Measurements from ENCODE around the gene LDHD. TPM values are rescaled to one million over a fixed set of nuclear protein-coding genes. Genes with fewer than 3 reads are reported as not detected.

Gene LDHD
- total and polyA plus RNA-seq, 12 donors = 60.7 to 135 (median 89.5) TPM

- TF ChIP-seq CTCF (IDR thresholded peaks at IDR 0.05) = no peak
- intact Hi-C loops (cut with DNase I) = no loop called here
- Histone ChIP-seq H3K9me3 (peaks cover 0 to 44% (median 23%) of the 10 kb centered on the region in 11 donors), H3K27ac (peak within 1 kb of the TSS; percentile 86 to 100 (median 98)), H3K4me3 (peak within 1 kb of the TSS; percentile 71 to 100 (median 94)), H3K27me3 (no peaks in the 10 kb centered on the region), H3K4me1 (peaks cover 0 to 14% (median 10%) of the 10 kb centered on the region in 9 donors), H3K36me3 (peaks cover 0 to 25% (median under 1%) of the 10 kb centered on the region in 9 donors)
- DNase-seq (peak; percentile 96 to 97), ATAC-seq (peak; percentile 98 to 99 (median 99))
- 0 to 1% methylated on average over 92 to 93 of the region's 93 CpGs for WGBS, 2 donors
Observed at GRCh38 chr16:75148311-75149195, 32.0 kb upstream of the LDHD start, which contains the start of gene ZFP1. Gene ZFP1, plus strand, starts transcription at chr16:75148524. Its CDS starts 4,428 bp downstream, at chr16:75152952.

- peak overlapping the region in 8 of 10 donors; percentile 95 to 100 (median 99) for H3K27ac ChIP-seq
- intact Hi-C loops (cut with DNase I) = no loop called here
- WGBS, 2 donors = 57 to 59% methylated on average over 3 of the region's 3 CpGs
- peaks cover 0 to 38% (median 19%) of the 10 kb centered on the region in 11 donors for H3K9me3 ChIP-seq
- peak overlapping the region in 8 of 10 donors; percentile 71 to 100 (median 98) for H3K4me3 ChIP-seq
- no peak for DNase-seq
- peaks cover 0 to 14% (median 10%) of the 10 kb centered on the region in 9 donors for H3K4me1 ChIP-seq
- H3K27me3 ChIP-seq = no peaks in the 10 kb centered on the region
- no peak for ATAC-seq
- TF ChIP-seq CTCF (IDR thresholded peaks at IDR 0.05) = no peak
- peaks cover 0 to 19% (median 0%) of the 10 kb centered on the region in 9 donors for H3K36me3 ChIP-seq
Observed at GRCh38 chr16:75147968-75148310, 31.4 kb upstream of the LDHD start.

- TF ChIP-seq CTCF (IDR thresholded peaks at IDR 0.05) = no peak
- peaks cover 0 to 5% (median under 1%) of the 10 kb centered on the region in 9 donors for H3K4me1 ChIP-seq
- no peaks in the 10 kb centered on the region for H3K27me3 ChIP-seq
- WGBS, 2 donors = 80 to 85% methylated on average over 6 of the region's 6 CpGs
- no peaks in the 10 kb centered on the region for H3K36me3 ChIP-seq
- ATAC-seq (no peak), DNase-seq (no peak)
- H3K9me3 ChIP-seq = peaks cover 0 to 12% (median 0%) of the 10 kb centered on the region in 11 donors
- intact Hi-C loops (cut with DNase I) = no loop called here
- H3K27ac ChIP-seq = no peak overlapping the region
- no peak overlapping the region for H3K4me3 ChIP-seq
Observed at GRCh38 chr16:75143941-75144340, 27.4 kb upstream of the LDHD start.

- Histone ChIP-seq H3K36me3 (no peaks in the 10 kb centered on the region), H3K4me1 (no peaks in the 10 kb centered on the region), H3K27ac (no peak overlapping the region), H3K9me3 (no peaks in the 10 kb centered on the region), H3K4me3 (no peak overlapping the region), H3K27me3 (no peaks in the 10 kb centered on the region)
- DNase-seq = no peak
- no peak for TF ChIP-seq CTCF (IDR thresholded peaks at IDR 0.05)
- WGBS, 2 donors = 96 to 99% methylated on average over 5 of the region's 5 CpGs
- intact Hi-C loops (cut with DNase I) = loop anchor here in 1 of 10 donors (10.0 kb wide), 1 partner anchor 435 kb away; the partner anchor contains the start of gene MLKL
- no peak for ATAC-seq
Observed at GRCh38 chr16:75139498-75139897, 22.9 kb upstream of the LDHD start.

Data from heart right ventricle (tissue), 16 donors.